ENCODE measurements around the gene CEP192. TPM values are rescaled to one million over a fixed set of nuclear protein-coding genes. Genes with fewer than 3 reads are reported as not detected.

Gene CEP192
- total RNA-seq, 1 donor: 53.2 TPM

- H3K27me3 ChIP-seq (ENCODE audit: insufficient read depth, low read length): no peaks in the 10 kb centered on the region
- H3K4me1 ChIP-seq (ENCODE audit: insufficient read depth, low read length): no peaks in the 10 kb centered on the region
- peaks cover 22% of the 10 kb centered on the region for H3K9me3 ChIP-seq (ENCODE audit: low read depth, low read length)
- no peak overlapping the region for H3K4me3 ChIP-seq (ENCODE audit: low read length)
Measured at GRCh38 chr18:13161276-13161899, 170.2 kb downstream of the CEP192 start.

GRCh38 chr18:13163167-13163927 is 172.2 kb downstream of the CEP192 start:
- H3K4me3 ChIP-seq (ENCODE audit: low read length): no peak overlapping the region
- no peaks in the 10 kb centered on the region for H3K27me3 ChIP-seq (ENCODE audit: insufficient read depth, low read length)
- no peaks in the 10 kb centered on the region for H3K4me1 ChIP-seq (ENCODE audit: insufficient read depth, low read length)
- peaks cover 2% of the 10 kb centered on the region for H3K9me3 ChIP-seq (ENCODE audit: low read depth, low read length)

GRCh38 chr18:13164406-13164805 is 173.2 kb downstream of the CEP192 start:
- H3K9me3 ChIP-seq (ENCODE audit: low read depth, low read length): no peaks in the 10 kb centered on the region
- no peaks in the 10 kb centered on the region for H3K27me3 ChIP-seq (ENCODE audit: insufficient read depth, low read length)
- H3K4me1 ChIP-seq (ENCODE audit: insufficient read depth, low read length): no peaks in the 10 kb centered on the region
- no peak overlapping the region for H3K4me3 ChIP-seq (ENCODE audit: low read length)

GRCh38 chr18:13165636-13166423 is 174.7 kb downstream of the CEP192 start:
- H3K4me3 ChIP-seq (ENCODE audit: low read length): no peak overlapping the region
- H3K27me3 ChIP-seq (ENCODE audit: insufficient read depth, low read length): no peaks in the 10 kb centered on the region
- H3K4me1 ChIP-seq (ENCODE audit: insufficient read depth, low read length): no peaks in the 10 kb centered on the region
- H3K9me3 ChIP-seq (ENCODE audit: low read depth, low read length): no peaks in the 10 kb centered on the region

- Histone ChIP-seq H3K4me1 (ENCODE audit: insufficient read depth, low read length) (no peaks in the 10 kb centered on the region), H3K27me3 (ENCODE audit: insufficient read depth, low read length) (no peaks in the 10 kb centered on the region), H3K4me3 (ENCODE audit: low read length) (no peak overlapping the region), H3K9me3 (ENCODE audit: low read depth, low read length) (no peaks in the 10 kb centered on the region)
Measured at GRCh38 chr18:13173578-13174145, 182.5 kb downstream of the CEP192 start.

Other genes starting within 250 kb of the CEP192 start
- 63.1 TPM for gene PTPN2, start 107.1 kb upstream of the CEP192 start, total RNA-seq
- gene SEH1L, start 43.4 kb upstream of the CEP192 start, total RNA-seq: 17.1 TPM
- 50.9 TPM for gene LDLRAD4, start 227.4 kb downstream of the CEP192 start, total RNA-seq